CD4-positive, CD25-positive, alpha-beta regulatory T cell (primary cell): ENCODE data around the gene SLC39A1. TPM values are rescaled to one million over a fixed set of nuclear protein-coding genes. Genes with fewer than 3 reads are reported as not detected.
"Not testable (repeated sequence)": the region's sequence is repeated elsewhere in the genome, so short reads cannot be mapped to it uniquely, and the experiment has no call there.

Source experiments
- ATAC-seq, 2 donors: fragments of 150-1000 bp; cut with Tn5 transposase; one replicate each; pipeline ENCODE4 v1.10.0; 2021; ENCODE audit warnings: low read depth in 2 of 2, moderate number of reproducible peaks in 2 of 2, moderate library complexity in 1 of 2
- DNase-seq, 3 donors: peaks; one replicate each; pipeline versions ENCODE4 v3.0.0 to v3.0.0-alpha.2; 2012 to 2022; ENCODE audit warnings: mixed read lengths in 1 of 3
- H3K27ac ChIP-seq: one replicate; pipeline ENCODE4 v1.7.0; 2013; ENCODE audit warnings: mild to moderate bottlenecking, low read length; ENCODE audit not compliant: insufficient read depth, poor library complexity, severe bottlenecking
- H3K27me3 ChIP-seq: one replicate; pipeline ENCODE4 v1.7.0; 2013; ENCODE audit warnings: low read length; ENCODE audit not compliant: control insufficient read depth, insufficient read depth
- H3K36me3 ChIP-seq: one replicate; pipeline ENCODE4 v1.7.0; 2013; ENCODE audit warnings: mild to moderate bottlenecking, low read length, moderate library complexity; ENCODE audit not compliant: control insufficient read depth, insufficient read depth
- H3K4me1 ChIP-seq: 2 replicates; pipeline ENCODE4 v1.7.0; 2013; ENCODE audit warnings: mild to moderate bottlenecking, low read length; ENCODE audit not compliant: insufficient read depth, control insufficient read depth, poor library complexity, severe bottlenecking
- H3K4me3 ChIP-seq: one replicate; pipeline ENCODE4 v1.7.0; 2013; ENCODE audit warnings: low read depth, mild to moderate bottlenecking, low read length, moderate library complexity
- H3K9me3 ChIP-seq, 2 experiments: 1 replicate in 1 of 2; 2 replicates in 1 of 2; pipeline ENCODE4 v1.7.0; 2013; ENCODE audit warnings: low read length in 2 of 2, mild to moderate bottlenecking in 1 of 2, moderate library complexity in 1 of 2; ENCODE audit not compliant: control insufficient read depth in 2 of 2
- H3K27ac Mint-ChIP-seq, 3 donors: one replicate each; pipeline ENCODE4 v1.8.0; 2020 to 2022; ENCODE audit warnings: mild to moderate bottlenecking in 3 of 3, mixed read lengths in 3 of 3, moderate library complexity in 2 of 3
- H3K27me3 Mint-ChIP-seq: one replicate; pipeline ENCODE4 v1.8.0; 2022; ENCODE audit warnings: mild to moderate bottlenecking, mixed read lengths
- H3K36me3 Mint-ChIP-seq: one replicate; pipeline ENCODE4 v1.8.0; 2020; ENCODE audit warnings: mixed read lengths
- H3K4me1 Mint-ChIP-seq, 4 donors: one replicate each; pipeline ENCODE4 v1.8.0; 2020 to 2022; ENCODE audit warnings: mixed read lengths in 4 of 4, mild to moderate bottlenecking in 1 of 4
- H3K4me3 Mint-ChIP-seq, 4 donors: one replicate each; pipeline ENCODE4 v1.8.0; 2020 to 2022; ENCODE audit warnings: mild to moderate bottlenecking in 4 of 4, mixed read lengths in 4 of 4, moderate library complexity in 3 of 4
- H3K9me3 Mint-ChIP-seq, 7 donors: one replicate each; pipeline ENCODE4 v1.8.0; 2020 to 2022; ENCODE audit warnings: mixed read lengths in 7 of 7, mild to moderate bottlenecking in 3 of 7, moderate library complexity in 2 of 7
- polyA plus RNA-seq, 4 donors: library from polyadenylated mRNA; unstranded; fragments of 300-500 nt; fragmentation: Illumina TruSeq; gene quantifications; one replicate each; pipeline ENCODE4 v1.2.3, GENCODE V29; 2021
- total RNA-seq: library from RNA; stranded (reverse); gene quantifications from one replicate; pipeline ENCODE4 v1.2.3, GENCODE V29; 2022

Gene SLC39A1
- total and polyA plus RNA-seq, 5 donors from 2014 or later = 15.8 to 42.1 (median 35.0) TPM

DNA sequence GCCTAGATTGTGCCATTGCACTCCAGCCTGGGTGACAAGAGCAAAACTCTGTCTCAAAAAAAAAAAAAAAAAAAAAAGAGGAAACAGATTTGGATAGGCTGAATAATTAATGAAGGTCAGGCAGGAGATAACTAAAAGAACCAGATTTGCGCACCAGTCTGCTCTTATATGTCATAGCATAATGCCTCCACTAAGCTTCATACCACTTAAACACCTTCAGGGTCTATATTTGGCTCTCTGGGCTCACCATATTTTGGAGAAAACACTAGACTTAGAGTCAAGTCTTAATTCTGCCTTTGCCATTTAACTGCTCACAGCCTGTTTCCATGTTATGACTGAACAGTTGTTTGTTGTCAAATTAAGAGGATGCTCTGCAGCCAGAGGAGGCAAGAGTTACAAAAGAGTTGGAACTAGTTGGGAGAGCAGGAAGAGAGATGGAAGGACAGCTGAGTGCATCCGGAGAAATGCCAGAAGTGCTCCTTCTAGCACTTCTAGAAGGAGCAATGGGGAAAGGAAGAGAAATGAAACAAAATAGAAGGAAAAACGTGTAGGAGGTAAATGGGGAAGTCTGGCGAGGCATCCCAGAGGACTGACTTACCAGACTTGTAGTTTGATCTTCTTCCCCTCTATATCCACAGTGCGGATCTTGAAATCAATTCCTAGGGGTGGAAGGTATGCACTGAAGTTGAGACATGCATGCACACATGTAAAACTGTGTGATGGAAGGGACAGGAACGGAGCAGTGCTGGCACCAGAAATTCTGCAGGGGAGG, 21.0 kb upstream of the SLC39A1 start:
- Histone ChIP-seq H3K36me3 (no peaks in the 10 kb centered on the region), H3K27me3 (no peaks in the 10 kb centered on the region), H3K9me3 (no peaks in the 10 kb centered on the region), H3K4me1 (peaks cover 8% of the 10 kb centered on the region), H3K27ac (no peak overlapping the region), H3K4me3 (no peak overlapping the region)
- peaks cover 4 to 14% (median 6%) of the 10 kb centered on the region in 4 donors for H3K4me1 Mint-ChIP-seq
- H3K9me3 Mint-ChIP-seq = peaks cover 0 to 2% (median 0%) of the 10 kb centered on the region in 7 donors
- peak overlapping the region in 1 of 3 donors; percentile 92 for H3K27ac Mint-ChIP-seq
- H3K27me3 Mint-ChIP-seq = peaks cover 5% of the 10 kb centered on the region
- H3K36me3 Mint-ChIP-seq = no peaks in the 10 kb centered on the region
- no peak for ATAC-seq
- no peak for DNase-seq
- peak overlapping the region in 2 of 4 donors; percentile 1 to 61 for H3K4me3 Mint-ChIP-seq

DNA sequence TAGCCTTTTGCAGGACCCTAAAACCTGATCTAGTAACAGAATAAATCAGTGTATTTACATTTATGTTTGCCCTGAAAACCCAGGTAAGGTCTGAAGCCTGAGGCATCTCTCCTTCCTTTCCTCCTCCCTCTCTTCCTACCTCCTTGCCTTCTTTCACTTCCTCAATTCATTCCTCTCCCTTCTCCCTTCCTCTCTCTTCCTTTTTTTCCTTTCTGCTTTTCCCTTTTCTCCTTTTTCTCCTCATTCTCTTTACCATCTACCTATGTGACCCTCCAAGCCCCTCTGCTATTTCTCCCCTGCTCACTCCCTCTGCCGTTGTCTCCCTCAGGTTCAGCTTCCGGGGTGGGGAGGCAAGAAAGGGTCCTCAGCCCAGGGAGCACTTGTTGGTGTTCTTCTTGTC, 18.4 kb upstream of the SLC39A1 start:
- peaks cover under 1 to 26% (median 15%) of the 10 kb centered on the region in 4 donors for H3K4me1 Mint-ChIP-seq
- not testable (repeated sequence) for H3K9me3 ChIP-seq, H3K36me3 ChIP-seq, ATAC-seq, H3K27ac ChIP-seq, H3K4me3 ChIP-seq, H3K27me3 Mint-ChIP-seq, DNase-seq, H3K27me3 ChIP-seq, H3K9me3 Mint-ChIP-seq, H3K36me3 Mint-ChIP-seq
- peak overlapping the region in 1 of 3 donors; percentile 45 for H3K27ac Mint-ChIP-seq
- peaks cover 17% of the 10 kb centered on the region for H3K4me1 ChIP-seq
- H3K4me3 Mint-ChIP-seq = peak overlapping the region in 1 of 4 donors; percentile 75

DNA sequence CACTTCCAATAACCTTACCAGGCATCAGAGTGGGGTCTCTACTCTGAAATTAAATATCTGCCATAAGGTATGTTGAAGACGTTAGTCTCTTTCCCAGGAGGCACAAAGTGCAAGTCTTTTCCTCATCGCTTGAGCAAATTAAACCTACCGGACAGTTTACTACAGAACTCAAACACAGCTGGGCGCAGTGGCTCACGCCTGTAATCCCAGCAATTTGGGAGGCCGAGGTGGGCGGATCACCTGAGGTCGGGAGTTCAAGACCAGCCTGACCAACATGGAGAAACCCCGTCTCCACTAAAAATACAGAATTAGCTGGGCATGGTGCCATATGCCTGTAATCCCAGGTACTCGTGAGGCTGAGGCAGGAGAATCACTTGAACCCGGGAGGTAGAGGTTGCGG, 15.8 kb upstream of the SLC39A1 start:
- peaks cover 13% of the 10 kb centered on the region for H3K36me3 Mint-ChIP-seq
- ATAC-seq, DNase-seq, H3K4me3 ChIP-seq, H3K27ac ChIP-seq, H3K27me3 ChIP-seq, H3K9me3 ChIP-seq, H3K27me3 Mint-ChIP-seq, H3K9me3 Mint-ChIP-seq: not testable (repeated sequence)
- Histone ChIP-seq H3K36me3 (peaks cover 15% of the 10 kb centered on the region), H3K4me1 (peaks cover 27% of the 10 kb centered on the region)
- H3K4me1 Mint-ChIP-seq = peaks cover 4 to 32% (median 25%) of the 10 kb centered on the region in 4 donors
- peak overlapping the region in 3 of 4 donors; percentile 97 for H3K4me3 Mint-ChIP-seq
- H3K27ac Mint-ChIP-seq = peak overlapping the region in 2 of 3 donors; percentile 73 to 97

DNA sequence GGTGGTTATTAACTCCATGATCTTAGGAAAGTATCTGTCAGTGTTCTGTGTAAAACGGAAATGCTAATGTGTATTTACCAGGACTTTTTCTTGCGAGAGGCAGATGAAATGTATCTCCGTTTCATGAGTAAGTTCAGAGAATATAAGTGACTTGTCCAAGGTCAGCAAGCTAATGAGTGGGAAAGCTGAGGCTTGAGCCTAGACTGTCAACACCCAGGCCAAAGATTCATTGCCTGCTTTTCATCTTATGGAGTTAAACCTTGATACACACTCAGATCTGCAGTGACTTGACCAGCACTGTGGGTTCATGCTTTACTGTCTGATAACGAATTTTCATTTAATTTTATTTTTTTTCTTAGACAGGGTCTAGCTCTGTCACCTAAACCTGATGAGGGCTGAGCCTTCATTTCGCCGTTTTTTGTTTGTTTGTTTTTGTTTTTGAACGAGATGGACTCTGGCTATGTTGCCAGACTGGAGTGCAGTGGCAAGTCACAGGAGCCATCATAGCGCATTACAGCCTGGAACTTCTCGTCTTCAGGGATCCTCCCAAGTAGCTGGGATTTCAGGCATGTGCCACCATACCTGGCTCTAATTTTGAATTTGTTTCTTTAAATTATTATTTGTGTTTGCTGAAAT, 15.1 kb upstream of the SLC39A1 start:
- H3K9me3 ChIP-seq = no peaks in the 10 kb centered on the region
- H3K27me3 ChIP-seq = no peaks in the 10 kb centered on the region
- peaks cover 27% of the 10 kb centered on the region for H3K4me1 ChIP-seq
- no peak for DNase-seq
- peaks cover 22% of the 10 kb centered on the region for H3K36me3 ChIP-seq
- Mint-ChIP-seq H3K4me3 (peak overlapping the region; percentile 97), H3K36me3 (peaks cover 18% of the 10 kb centered on the region), H3K27ac (peak overlapping the region; percentile 93 to 98 (median 97)), H3K4me1 (peaks cover 4 to 37% (median 25%) of the 10 kb centered on the region in 4 donors), H3K9me3 (no peaks in the 10 kb centered on the region), H3K27me3 (no peaks in the 10 kb centered on the region)
- H3K27ac ChIP-seq = peak overlapping the region; percentile 81
- H3K4me3 ChIP-seq = peak overlapping the region; percentile 96
- no peak for ATAC-seq

DNA sequence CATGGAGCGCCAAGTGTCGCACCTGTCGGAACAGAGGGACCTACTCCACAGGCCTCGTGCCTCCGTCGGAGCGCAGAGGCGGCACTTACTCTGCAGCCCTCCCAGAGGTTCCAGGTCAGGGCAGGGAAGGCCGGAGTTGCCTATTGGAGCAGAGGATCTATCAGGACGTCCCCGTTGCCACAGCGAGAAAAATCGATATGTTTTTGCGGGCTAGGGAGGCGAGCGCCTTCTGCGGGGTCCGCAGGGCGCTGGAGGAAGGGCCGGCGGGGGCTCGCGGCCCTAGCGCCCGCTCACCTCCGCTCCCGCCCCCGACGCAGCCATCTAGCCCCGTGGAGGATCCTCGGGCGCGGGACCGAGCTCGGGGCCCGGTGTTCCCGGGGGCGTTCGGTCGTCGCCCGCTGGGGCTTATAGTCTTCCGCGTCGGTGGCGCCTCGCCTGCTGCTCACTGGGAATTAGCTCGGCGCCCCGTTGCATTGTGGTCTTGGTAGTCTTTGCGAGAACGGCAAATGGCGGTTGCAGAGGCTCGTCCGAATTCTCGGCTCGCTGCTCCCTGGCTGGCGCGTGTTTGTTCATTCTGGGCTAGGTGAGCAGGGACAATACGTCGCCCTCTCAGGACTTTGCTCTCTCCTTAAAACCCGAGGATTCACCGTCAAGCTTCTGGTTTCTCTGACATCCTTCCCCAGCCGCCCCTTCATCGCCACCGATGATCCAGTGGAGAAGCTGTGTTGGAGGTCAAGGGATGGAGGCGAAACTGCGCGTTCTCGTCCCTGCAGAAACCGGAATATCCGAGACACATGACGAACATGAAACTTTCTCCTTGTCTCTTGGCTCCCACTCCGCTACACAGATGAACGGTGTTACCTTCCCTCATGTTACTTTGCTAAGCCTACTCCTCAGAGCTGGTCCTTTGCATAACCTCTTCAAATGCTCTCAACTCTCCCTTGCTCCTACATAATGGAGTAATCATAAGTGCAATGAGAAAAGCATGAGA, 14.2 kb upstream of the SLC39A1 start, which contains the start of gene JTB:
Gene JTB, minus strand, starts transcription at position 425 of the 991 bp plus-strand sequence. Its CDS starts 422 bp downstream, at position 3.
- Histone ChIP-seq H3K4me3 (peak within 1 kb of the TSS; percentile 96), H3K9me3 (no peaks in the 10 kb centered on the region), H3K36me3 (peaks cover 25% of the 10 kb centered on the region), H3K27ac (peak within 1 kb of the TSS; percentile 81), H3K4me1 (peaks cover 27% of the 10 kb centered on the region), H3K27me3 (no peaks in the 10 kb centered on the region)
- Mint-ChIP-seq H3K9me3 (no peaks in the 10 kb centered on the region), H3K36me3 (peaks cover 23% of the 10 kb centered on the region), H3K4me1 (peaks cover 4 to 37% (median 25%) of the 10 kb centered on the region in 4 donors), H3K27me3 (no peaks in the 10 kb centered on the region), H3K27ac (peak within 1 kb of the TSS; percentile 94 to 98 (median 97)), H3K4me3 (peak within 1 kb of the TSS; percentile 97)
- peak; percentile 80 to 87 (median 83) for DNase-seq
- peak; percentile 94 to 97 for ATAC-seq

DNA sequence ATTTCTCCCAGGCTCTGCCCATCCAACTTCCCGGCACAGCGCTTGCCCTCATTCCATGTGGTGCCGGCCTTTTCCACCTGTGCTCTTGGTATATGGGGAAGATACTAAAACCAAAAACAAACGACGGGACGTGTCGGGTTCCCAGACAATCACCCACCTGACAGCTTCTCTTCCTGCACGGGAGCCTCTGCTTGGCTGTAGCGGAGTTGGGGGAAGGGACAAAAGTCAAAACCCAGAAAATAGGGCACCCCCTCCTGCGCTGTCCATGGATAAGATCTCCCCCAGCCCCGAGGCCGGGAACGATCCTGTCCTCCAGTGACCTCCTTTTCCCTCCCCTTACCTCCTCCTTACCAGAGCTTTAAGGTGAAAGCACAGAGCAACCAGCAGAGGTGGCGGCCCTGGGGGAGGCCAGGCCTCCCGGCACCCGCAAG, 13.5 kb upstream of the SLC39A1 start:
- H3K9me3 Mint-ChIP-seq = no peaks in the 10 kb centered on the region
- no peak for DNase-seq
- peak overlapping the region; percentile 74 for H3K4me3 ChIP-seq
- H3K9me3 ChIP-seq = no peaks in the 10 kb centered on the region
- no peaks in the 10 kb centered on the region for H3K27me3 ChIP-seq
- H3K4me3 Mint-ChIP-seq = peak overlapping the region; percentile 97
- H3K4me1 ChIP-seq = peaks cover 27% of the 10 kb centered on the region
- peak overlapping the region; percentile 81 for H3K27ac ChIP-seq
- H3K36me3 Mint-ChIP-seq = peaks cover 25% of the 10 kb centered on the region
- ATAC-seq = no peak
- H3K27ac Mint-ChIP-seq = peak overlapping the region; percentile 94 to 98 (median 97)
- H3K4me1 Mint-ChIP-seq = peaks cover 4 to 42% (median 29%) of the 10 kb centered on the region in 4 donors
- H3K36me3 ChIP-seq = peaks cover 25% of the 10 kb centered on the region
- no peaks in the 10 kb centered on the region for H3K27me3 Mint-ChIP-seq

DNA sequence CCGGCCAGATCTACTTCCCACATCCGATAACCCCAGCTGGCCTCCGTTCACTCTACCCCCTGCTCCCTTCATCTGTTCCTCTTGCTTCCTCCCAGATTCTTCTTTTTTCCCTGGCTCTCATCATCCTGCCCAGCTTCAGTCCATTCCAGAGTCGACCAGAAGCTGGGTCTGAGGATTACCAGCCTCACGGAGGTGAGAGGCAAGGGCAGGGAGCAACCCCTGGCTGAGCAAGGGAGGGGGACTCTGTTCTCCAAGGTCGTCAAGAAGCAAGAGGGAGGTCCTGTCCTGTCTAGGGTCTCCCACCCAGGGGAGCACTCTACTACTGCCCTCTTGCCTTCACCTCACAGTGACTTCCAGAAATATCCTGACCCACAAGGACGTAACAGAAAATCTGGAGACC, 10.2 kb upstream of the SLC39A1 start:
- H3K9me3 Mint-ChIP-seq = no peaks in the 10 kb centered on the region
- H3K27ac Mint-ChIP-seq = peak overlapping the region in 1 of 3 donors; percentile 65
- ATAC-seq = no peak
- peak overlapping the region in 1 of 4 donors; percentile 72 for H3K4me3 Mint-ChIP-seq
- H3K4me1 ChIP-seq = peaks cover 24% of the 10 kb centered on the region
- H3K27me3 ChIP-seq = no peaks in the 10 kb centered on the region
- peaks cover 4 to 42% (median 29%) of the 10 kb centered on the region in 4 donors for H3K4me1 Mint-ChIP-seq
- peaks cover 25% of the 10 kb centered on the region for H3K36me3 ChIP-seq
- H3K27ac ChIP-seq = no peak overlapping the region
- H3K9me3 ChIP-seq = no peaks in the 10 kb centered on the region
- no peaks in the 10 kb centered on the region for H3K27me3 Mint-ChIP-seq
- no peak overlapping the region for H3K4me3 ChIP-seq
- DNase-seq = no peak
- peaks cover 25% of the 10 kb centered on the region for H3K36me3 Mint-ChIP-seq
